ENCODE results near the gene KARS1.

DNA sequence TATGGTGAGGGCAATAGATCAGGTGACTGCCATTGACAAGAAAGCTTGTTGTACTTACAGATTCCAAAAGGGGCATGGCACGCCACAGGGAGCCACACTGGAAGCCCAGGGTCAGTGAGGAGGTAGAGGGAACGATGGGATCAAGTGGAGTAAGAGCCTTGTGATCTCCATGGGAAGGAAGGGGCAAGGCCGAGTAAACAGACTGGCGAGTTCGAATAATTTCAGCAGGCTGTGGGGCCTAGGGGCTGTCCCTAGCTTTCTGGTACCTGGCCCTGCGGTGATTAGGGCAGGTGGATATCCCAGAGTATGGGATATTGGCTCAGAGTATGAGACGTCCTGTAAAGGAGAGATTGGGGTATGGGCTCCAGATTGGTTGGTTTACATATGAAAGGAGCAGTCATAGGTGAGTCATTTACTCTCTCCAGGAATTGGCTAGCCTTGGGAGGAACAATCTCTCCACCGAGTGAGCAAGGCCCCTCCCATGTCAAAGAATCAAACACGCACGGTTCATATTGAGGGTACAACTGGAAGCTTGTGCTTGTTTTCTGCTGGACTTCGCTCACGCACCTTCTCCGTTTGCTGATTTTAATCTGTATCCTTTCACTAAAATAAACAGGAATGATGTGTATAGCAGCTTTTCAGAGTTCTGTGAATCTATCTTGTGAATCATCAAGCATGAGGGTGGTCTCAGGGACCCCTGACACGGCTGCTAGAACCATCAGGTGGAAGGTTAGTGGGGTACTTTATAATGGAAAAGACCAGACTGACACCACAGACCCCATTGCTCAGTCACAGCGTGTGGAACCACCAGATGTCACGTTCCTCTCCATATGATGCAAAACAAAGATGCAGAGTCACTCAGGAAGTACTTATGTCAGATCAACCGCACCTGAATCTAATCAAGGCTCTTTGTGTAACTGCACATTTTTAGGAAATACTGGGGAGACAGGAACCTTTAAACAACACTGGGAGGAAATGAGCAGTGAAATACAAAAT lies 53.3 kb downstream of the KARS1 start:
- TF ChIP-seq POLR2A (IDR thresholded peaks at IDR 0.05; ENCODE audit: low read depth, low read length), result no peak
- TF ChIP-seq TAF1 (IDR thresholded peaks at IDR 0.05; ENCODE audit: borderline replicate concordance, low read depth, low read length), result no peak

Data from GM12892 (cell line).